ENCODE data around the gene ETV1. TPM values are rescaled to one million over a fixed set of nuclear protein-coding genes. Genes with fewer than 3 reads are reported as not detected.

ETV1 gene
- total RNA-seq, 2 donors from 2014 or later, result 1.6 to 4.3 TPM

DNA sequence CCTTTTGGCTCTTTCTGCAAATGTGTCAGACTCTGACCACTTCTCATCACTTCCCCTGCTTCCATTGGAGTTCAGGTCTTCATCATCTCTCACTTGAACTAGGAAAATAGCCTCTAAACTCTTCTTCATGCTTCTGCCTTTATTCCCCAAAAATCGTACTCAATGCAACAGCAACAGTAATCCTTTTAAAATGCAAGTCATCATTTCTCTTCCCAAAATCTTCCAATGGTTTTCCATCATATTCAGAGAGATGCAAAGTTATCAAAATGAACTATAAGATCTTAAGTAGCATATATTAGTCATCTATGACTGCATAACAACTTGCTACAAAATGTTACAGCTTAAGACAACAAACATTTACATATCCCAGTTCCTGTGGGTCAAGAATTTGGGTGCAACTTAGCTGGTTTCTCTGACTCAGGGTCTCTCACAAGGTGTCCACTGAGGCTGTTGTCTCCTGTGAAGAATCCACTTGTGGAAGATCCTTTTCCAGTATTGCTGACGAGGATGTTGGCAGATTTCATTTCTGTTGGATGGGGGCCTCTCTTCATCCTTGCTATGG, 31.0 kb upstream of the ETV1 start:
- Histone ChIP-seq H3K27ac (no peak overlapping the region), H3K36me3 (no peaks in the 10 kb centered on the region), H3K9ac (ENCODE audit: low read depth in 2 of 2, low read length in 2 of 2) (no peak overlapping the region), H3K4me1 (no peaks in the 10 kb centered on the region), H3K27me3 (no peaks in the 10 kb centered on the region), H3K4me3 (no peak overlapping the region), H3K9me3 (no peaks in the 10 kb centered on the region)
- no peak for DNase-seq
- intact Hi-C loops (cut with DNase I), result no loop called here
- TF ChIP-seq, protein P1, sequence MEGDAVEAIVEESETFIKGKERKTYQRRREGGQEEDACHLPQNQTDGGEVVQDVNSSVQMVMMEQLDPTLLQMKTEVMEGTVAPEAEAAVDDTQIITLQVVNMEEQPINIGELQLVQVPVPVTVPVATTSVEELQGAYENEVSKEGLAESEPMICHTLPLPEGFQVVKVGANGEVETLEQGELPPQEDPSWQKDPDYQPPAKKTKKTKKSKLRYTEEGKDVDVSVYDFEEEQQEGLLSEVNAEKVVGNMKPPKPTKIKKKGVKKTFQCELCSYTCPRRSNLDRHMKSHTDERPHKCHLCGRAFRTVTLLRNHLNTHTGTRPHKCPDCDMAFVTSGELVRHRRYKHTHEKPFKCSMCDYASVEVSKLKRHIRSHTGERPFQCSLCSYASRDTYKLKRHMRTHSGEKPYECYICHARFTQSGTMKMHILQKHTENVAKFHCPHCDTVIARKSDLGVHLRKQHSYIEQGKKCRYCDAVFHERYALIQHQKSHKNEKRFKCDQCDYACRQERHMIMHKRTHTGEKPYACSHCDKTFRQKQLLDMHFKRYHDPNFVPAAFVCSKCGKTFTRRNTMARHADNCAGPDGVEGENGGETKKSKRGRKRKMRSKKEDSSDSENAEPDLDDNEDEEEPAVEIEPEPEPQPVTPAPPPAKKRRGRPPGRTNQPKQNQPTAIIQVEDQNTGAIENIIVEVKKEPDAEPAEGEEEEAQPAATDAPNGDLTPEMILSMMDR (IDR thresholded peaks at IDR 0.05), result no peak

DNA sequence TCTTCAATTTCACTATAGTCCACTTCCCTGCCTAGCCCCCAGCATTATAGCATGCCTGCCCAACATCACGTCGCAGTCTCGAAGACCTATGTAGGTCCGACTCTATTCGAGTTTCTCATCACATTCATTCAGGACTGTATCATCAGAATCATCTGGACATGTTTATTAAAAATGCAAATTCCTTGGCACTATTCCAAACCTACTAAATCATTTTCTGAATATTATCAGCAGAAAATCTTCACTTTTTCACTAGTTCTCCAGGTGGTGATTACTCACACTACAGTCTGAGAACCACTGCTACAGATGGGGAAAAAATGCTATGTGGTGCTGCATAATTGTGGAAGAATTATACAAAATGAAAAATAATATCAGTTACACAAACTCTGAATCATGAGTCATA, 29.3 kb upstream of the ETV1 start:
- no peak for DNase-seq
- H3K4me1 ChIP-seq, result no peaks in the 10 kb centered on the region
- H3K9ac ChIP-seq (ENCODE audit: low read depth in 2 of 2, low read length in 2 of 2), result no peak overlapping the region
- TF ChIP-seq, protein P1 (IDR thresholded peaks at IDR 0.05), result no peak
- H3K9me3 ChIP-seq, result no peaks in the 10 kb centered on the region
- intact Hi-C loops (cut with DNase I), result no loop called here
- H3K27me3 ChIP-seq, result no peaks in the 10 kb centered on the region
- no peaks in the 10 kb centered on the region for H3K36me3 ChIP-seq
- no peak overlapping the region for H3K27ac ChIP-seq
- no peak overlapping the region for H3K4me3 ChIP-seq

DNA sequence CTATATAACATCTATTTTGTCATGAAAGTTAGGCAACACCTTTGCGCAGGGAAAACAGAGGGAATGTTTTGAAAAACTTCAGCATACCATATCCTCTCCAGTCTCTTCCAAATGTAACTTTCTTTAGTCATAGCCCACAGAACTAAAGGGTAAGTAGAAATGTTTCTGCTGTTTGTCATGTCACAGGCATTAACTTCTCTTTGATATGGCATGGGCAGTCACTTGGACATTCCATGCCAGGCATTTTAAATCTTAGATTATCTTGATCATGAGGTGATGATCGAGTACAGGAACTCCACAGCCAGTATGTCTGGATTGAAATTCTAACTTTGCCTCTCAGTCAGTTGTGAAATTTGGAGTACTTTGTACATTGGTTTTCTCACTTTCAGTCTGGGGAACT, 27.5 kb upstream of the ETV1 start:
- Histone ChIP-seq H3K9ac (ENCODE audit: low read depth in 2 of 2, low read length in 2 of 2) (no peak overlapping the region), H3K36me3 (no peaks in the 10 kb centered on the region), H3K4me1 (no peaks in the 10 kb centered on the region), H3K27me3 (no peaks in the 10 kb centered on the region), H3K27ac (no peak overlapping the region), H3K4me3 (no peak overlapping the region), H3K9me3 (no peaks in the 10 kb centered on the region)
- TF ChIP-seq, protein P1 (IDR thresholded peaks at IDR 0.05), result no peak
- DNase-seq, result no peak
- intact Hi-C loops (cut with DNase I), result no loop called here

DNA sequence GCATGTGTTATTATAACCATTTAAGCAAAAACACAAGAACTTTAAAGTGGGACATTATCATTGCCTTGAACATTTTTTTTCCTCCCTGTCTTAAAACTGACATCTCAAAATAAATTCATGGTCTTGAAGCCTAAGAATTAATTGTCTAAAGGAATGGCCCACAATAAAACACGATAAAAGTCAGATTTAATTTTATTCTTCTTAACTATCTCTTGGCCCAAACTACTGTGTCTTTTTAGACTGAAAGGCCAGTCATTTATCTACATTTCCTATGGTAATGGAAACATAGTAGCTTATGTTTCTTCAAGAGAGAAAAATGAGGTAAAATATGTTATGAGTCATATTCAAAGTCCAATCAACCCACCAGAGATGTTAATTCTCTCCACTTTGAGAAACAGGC, 24.4 kb upstream of the ETV1 start:
- TF ChIP-seq, protein P1 (IDR thresholded peaks at IDR 0.05), result no peak
- Histone ChIP-seq H3K27me3 (no peaks in the 10 kb centered on the region), H3K9me3 (no peaks in the 10 kb centered on the region), H3K36me3 (no peaks in the 10 kb centered on the region), H3K9ac (ENCODE audit: low read depth in 2 of 2, low read length in 2 of 2) (no peak overlapping the region), H3K4me3 (no peak overlapping the region), H3K4me1 (no peaks in the 10 kb centered on the region), H3K27ac (no peak overlapping the region)
- no peak for DNase-seq
- intact Hi-C loops (cut with DNase I), result no loop called here

DNA sequence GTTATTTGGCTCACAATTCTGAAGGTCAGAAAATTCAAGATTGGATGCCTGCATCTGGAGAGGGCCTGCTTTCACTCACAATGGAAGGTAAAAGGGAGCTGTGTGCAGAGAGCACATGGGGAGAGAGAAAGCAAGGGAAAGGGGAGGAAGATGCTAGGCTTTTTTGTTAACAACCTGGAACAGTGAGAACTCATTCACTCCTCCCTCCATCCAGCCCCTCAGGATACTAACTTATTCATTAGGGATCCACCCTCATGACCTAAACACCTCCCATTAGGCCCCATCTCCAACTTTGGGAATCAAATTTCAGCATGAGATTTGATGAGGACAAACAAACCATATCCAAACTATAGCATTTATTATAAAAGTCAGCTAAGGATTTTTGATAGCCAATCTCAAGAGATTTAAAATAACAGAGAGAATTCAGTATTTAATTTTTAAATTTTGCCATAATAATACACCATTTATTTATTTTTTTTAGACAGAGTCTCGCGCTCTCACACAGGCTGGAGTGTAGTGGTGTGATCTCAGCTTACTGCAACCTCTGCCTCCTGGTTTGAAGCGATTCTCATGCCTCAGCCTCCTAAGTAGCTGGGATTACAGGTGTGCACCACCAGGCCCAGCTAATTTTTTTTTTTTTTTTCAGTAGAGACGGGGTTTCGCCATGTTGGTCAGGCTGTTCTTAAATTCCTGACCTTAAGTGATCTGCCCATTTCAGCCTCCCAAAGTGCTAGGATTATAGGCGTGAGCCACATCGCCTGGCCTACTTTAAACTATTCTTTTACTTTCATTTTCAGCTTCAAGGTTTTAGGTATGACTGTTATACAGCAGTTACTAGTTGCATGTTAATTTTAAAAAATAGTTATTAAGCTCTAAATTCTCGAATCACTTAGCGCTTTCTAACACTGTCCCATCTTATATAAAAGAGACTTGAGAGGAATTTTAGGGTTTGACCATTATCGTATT, 20.3 kb upstream of the ETV1 start:
- Histone ChIP-seq H3K27ac (no peak overlapping the region), H3K27me3 (no peaks in the 10 kb centered on the region), H3K36me3 (no peaks in the 10 kb centered on the region), H3K9ac (ENCODE audit: low read depth in 2 of 2, low read length in 2 of 2) (no peak overlapping the region), H3K4me1 (no peaks in the 10 kb centered on the region), H3K9me3 (no peaks in the 10 kb centered on the region), H3K4me3 (no peak overlapping the region)
- intact Hi-C loops (cut with DNase I), result no loop called here
- no peak for DNase-seq
- TF ChIP-seq, protein P1 (IDR thresholded peaks at IDR 0.05), result no peak
